ENCODE results near the gene PON1. TPM values are rescaled to one million over a fixed set of nuclear protein-coding genes. Genes with fewer than 3 reads are reported as not detected.

PON1 gene
- total and polyA plus RNA-seq, 2 donors, result 6.9 to 11.7 TPM

GRCh38 chr7:95255691-95256090, 68.6 kb downstream of the PON1 start:
- Histone ChIP-seq H3K27me3 (ENCODE audit: control insufficient read depth in 2 of 2, insufficient read depth in 1 of 2, low read length in 1 of 2) (no peaks in the 10 kb centered on the region), H3K4me3 (ENCODE audit: low read length in 2 of 2) (no peak overlapping the region), H3K9me3 (ENCODE audit: control insufficient read depth in 2 of 2, insufficient read depth in 1 of 2, low read length in 1 of 2) (no peaks in the 10 kb centered on the region), H3K27ac (ENCODE audit: low read depth in 1 of 2, low read length in 1 of 2) (no peak overlapping the region), H3K36me3 (ENCODE audit: control insufficient read depth in 2 of 2, insufficient read depth in 2 of 2, low read length in 1 of 2) (no peaks in the 10 kb centered on the region), H3K4me1 (ENCODE audit: control insufficient read depth in 2 of 2, insufficient read depth in 2 of 2, low read length in 2 of 2) (no peaks in the 10 kb centered on the region)
- no peak for DNase-seq (ENCODE audit: low read depth in 6 of 9, low spot score in 9 of 9)

- no peak for DNase-seq (ENCODE audit: low read depth in 6 of 9, low spot score in 9 of 9)
- WGBS, result 88% methylated on average over 1 of the region's 1 CpG
- H3K27me3 ChIP-seq (ENCODE audit: control insufficient read depth in 2 of 2, insufficient read depth in 1 of 2, low read length in 1 of 2), result no peaks in the 10 kb centered on the region
- no peaks in the 10 kb centered on the region for H3K4me1 ChIP-seq (ENCODE audit: control insufficient read depth in 2 of 2, insufficient read depth in 2 of 2, low read length in 2 of 2)
- no peaks in the 10 kb centered on the region for H3K36me3 ChIP-seq (ENCODE audit: control insufficient read depth in 2 of 2, insufficient read depth in 2 of 2, low read length in 1 of 2)
- H3K4me3 ChIP-seq (ENCODE audit: low read length in 2 of 2), result no peak overlapping the region
- no peak overlapping the region for H3K27ac ChIP-seq (ENCODE audit: low read depth in 1 of 2, low read length in 1 of 2)
- H3K9me3 ChIP-seq (ENCODE audit: control insufficient read depth in 2 of 2, insufficient read depth in 1 of 2, low read length in 1 of 2), result no peaks in the 10 kb centered on the region
Observed at GRCh38 chr7:95253986-95254385, 70.3 kb downstream of the PON1 start.

- no peaks in the 10 kb centered on the region for H3K27me3 ChIP-seq (ENCODE audit: control insufficient read depth in 2 of 2, insufficient read depth in 1 of 2, low read length in 1 of 2)
Observed at GRCh38 chr7:95251966-95252365, 72.4 kb downstream of the PON1 start.

GRCh38 chr7:95250571-95250970, 73.8 kb downstream of the PON1 start:
- no peak overlapping the region for H3K27ac ChIP-seq (ENCODE audit: low read depth in 1 of 2, low read length in 1 of 2)
- DNase-seq (ENCODE audit: low read depth in 6 of 9, low spot score in 9 of 9), result no peak
- H3K4me1 ChIP-seq (ENCODE audit: control insufficient read depth in 2 of 2, insufficient read depth in 2 of 2, low read length in 2 of 2), result no peaks in the 10 kb centered on the region
- H3K9me3 ChIP-seq (ENCODE audit: control insufficient read depth in 2 of 2, insufficient read depth in 1 of 2, low read length in 1 of 2), result no peaks in the 10 kb centered on the region
- H3K27me3 ChIP-seq (ENCODE audit: control insufficient read depth in 2 of 2, insufficient read depth in 1 of 2, low read length in 1 of 2), result no peaks in the 10 kb centered on the region
- H3K4me3 ChIP-seq (ENCODE audit: low read length in 2 of 2), result no peak overlapping the region
- WGBS, result 95% methylated on average over 6 of the region's 6 CpGs
- no peaks in the 10 kb centered on the region for H3K36me3 ChIP-seq (ENCODE audit: control insufficient read depth in 2 of 2, insufficient read depth in 2 of 2, low read length in 1 of 2)

More at GRCh38 chr7:95251966-95252365, 72.4 kb downstream of the PON1 start:
- DNase-seq (ENCODE audit: low read depth in 6 of 9, low spot score in 9 of 9), result no peak
- Histone ChIP-seq H3K4me1 (ENCODE audit: control insufficient read depth in 2 of 2, insufficient read depth in 2 of 2, low read length in 2 of 2) (no peaks in the 10 kb centered on the region), H3K27ac (ENCODE audit: low read depth in 1 of 2, low read length in 1 of 2) (no peak overlapping the region), H3K4me3 (ENCODE audit: low read length in 2 of 2) (no peak overlapping the region), H3K36me3 (ENCODE audit: control insufficient read depth in 2 of 2, insufficient read depth in 2 of 2, low read length in 1 of 2) (no peaks in the 10 kb centered on the region), H3K9me3 (ENCODE audit: control insufficient read depth in 2 of 2, insufficient read depth in 1 of 2, low read length in 1 of 2) (no peaks in the 10 kb centered on the region)
- 95% methylated on average over 1 of the region's 1 CpG for WGBS

Other genes with a start within 250 kb of the PON1 start
- gene PON3, start 71.8 kb upstream of the PON1 start, total RNA-seq, result 3.2 TPM
- 5.5 TPM for gene PON3, start 71.8 kb upstream of the PON1 start, polyA plus RNA-seq
- 21.6 TPM for gene PON2, start 110.5 kb upstream of the PON1 start, total RNA-seq
- gene PON2, start 110.5 kb upstream of the PON1 start, polyA plus RNA-seq, result 59.0 TPM
- 0.38 TPM for gene ASB4, start 161.4 kb upstream of the PON1 start, total RNA-seq
- gene ASB4, start 161.4 kb upstream of the PON1 start, polyA plus RNA-seq, result 0.98 TPM